HUES48 (cell line): ENCODE data around the gene DST.

Source experiments
- H3K27ac ChIP-seq: one replicate; pipeline ENCODE4 v1.7.0; 2013; ENCODE audit warnings: low read depth, low read length, inconsistent platforms
- H3K27me3 ChIP-seq: 2 replicates; pipeline ENCODE4 v1.6.1; 2013; ENCODE audit warnings: mild to moderate bottlenecking, low read length; ENCODE audit not compliant: control insufficient read depth, insufficient read depth
- H3K36me3 ChIP-seq: 2 replicates; pipeline ENCODE4 v1.6.1; 2013; ENCODE audit warnings: low read length; ENCODE audit not compliant: control insufficient read depth, insufficient read depth
- H3K4me1 ChIP-seq: 2 replicates; pipeline ENCODE4 v1.6.1; 2013; ENCODE audit warnings: mild to moderate bottlenecking, low read length; ENCODE audit not compliant: control insufficient read depth, insufficient read depth
- H3K4me3 ChIP-seq: 2 replicates; pipeline ENCODE4 v1.5.1; 2013; ENCODE audit warnings: mild to moderate bottlenecking, low read depth, low read length
- H3K9ac ChIP-seq: 2 replicates; pipeline ENCODE4 v1.6.1; 2013; ENCODE audit warnings: mild to moderate bottlenecking, low read depth, low read length, moderate library complexity
- H3K9me3 ChIP-seq: 2 replicates; pipeline ENCODE4 v1.6.1; 2013; ENCODE audit warnings: low read length; ENCODE audit not compliant: control insufficient read depth, insufficient read depth

The DST gene

DNA sequence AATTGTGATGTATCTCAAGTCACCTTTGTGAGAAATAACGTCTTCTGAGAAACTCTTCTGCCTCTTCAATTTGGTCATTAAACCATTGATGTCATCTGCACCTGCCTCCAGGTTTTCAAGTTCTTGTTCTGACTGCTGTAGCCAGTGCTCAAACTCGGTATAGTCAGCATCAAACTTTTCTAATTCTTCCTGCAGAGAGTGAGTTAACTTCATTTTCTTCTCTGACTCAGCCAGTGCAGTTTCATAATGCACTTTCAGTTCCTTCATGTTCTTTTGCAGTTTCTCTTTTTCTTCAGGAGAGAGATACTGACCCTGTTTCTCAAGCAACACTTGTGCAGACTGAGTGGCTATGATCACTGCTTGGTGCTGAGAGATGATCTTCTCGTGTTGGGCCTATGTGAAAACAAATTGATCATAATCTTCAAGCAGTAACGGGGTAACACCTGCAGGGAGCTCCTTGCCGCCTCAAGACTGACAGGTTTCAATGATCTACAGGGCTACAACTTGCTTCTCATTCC, 48.8 kb downstream of the DST start:
- H3K4me3 ChIP-seq: no peak overlapping the region
- H3K9ac ChIP-seq: no peak overlapping the region
- no peaks in the 10 kb centered on the region for H3K4me1 ChIP-seq
- H3K27ac ChIP-seq: no peak overlapping the region
- no peaks in the 10 kb centered on the region for H3K9me3 ChIP-seq
- no peaks in the 10 kb centered on the region for H3K27me3 ChIP-seq
- H3K36me3 ChIP-seq: peaks cover 87% of the 10 kb centered on the region

DNA sequence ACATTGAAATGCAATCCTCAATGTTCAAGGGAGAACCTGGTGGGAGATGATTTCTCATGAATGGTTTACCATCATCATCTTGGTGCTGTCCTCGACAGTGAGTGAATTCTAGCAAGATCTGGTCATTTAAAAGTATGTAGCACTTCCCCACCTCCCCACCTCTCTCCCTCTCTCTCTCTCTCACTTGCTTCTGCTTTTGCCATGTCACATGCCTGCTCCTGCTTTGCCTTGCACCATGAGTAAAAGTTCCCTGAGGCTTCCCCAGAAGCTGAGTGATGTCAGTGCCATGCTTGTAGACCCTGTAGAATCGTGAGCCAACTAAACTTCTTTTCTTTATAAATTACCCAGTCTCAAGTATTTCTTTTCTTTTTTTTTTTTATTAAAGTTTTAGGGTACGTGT, 60.5 kb downstream of the DST start:
- Histone ChIP-seq H3K9ac (no peak overlapping the region), H3K4me1 (no peaks in the 10 kb centered on the region), H3K27ac (no peak overlapping the region), H3K27me3 (no peaks in the 10 kb centered on the region), H3K36me3 (peaks cover 17% of the 10 kb centered on the region), H3K4me3 (no peak overlapping the region), H3K9me3 (no peaks in the 10 kb centered on the region)

DNA sequence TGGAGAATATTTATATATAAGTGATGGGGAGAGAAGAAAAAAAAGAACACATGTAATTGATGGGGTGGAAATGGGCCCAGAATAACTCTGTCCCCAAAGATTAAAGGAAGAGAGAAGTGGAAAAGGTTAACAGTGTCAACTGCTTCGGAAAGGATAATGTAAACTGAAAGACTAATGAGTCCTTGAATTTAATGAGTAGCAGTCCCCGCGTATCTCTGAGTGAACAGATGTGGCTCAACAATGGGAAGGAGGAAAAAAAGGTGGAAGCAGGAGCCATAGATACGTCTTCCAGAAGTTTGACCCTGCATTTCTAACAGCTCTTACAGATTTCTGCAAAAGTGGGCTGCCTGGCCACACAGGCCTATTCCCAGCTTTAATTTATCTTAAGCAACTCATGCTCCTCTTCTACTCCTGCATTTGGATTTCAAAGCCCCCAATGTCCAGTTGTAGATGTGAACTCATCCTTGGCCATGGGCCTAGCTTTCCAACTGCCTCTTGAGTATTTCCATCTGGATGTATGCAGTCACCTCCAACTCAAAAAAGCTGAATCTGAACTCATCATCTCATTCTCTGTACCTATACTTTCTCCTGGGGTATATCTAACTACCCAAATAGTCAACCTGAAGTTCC, 61.3 kb downstream of the DST start:
- Histone ChIP-seq H3K9ac (no peak overlapping the region), H3K4me1 (no peaks in the 10 kb centered on the region), H3K4me3 (no peak overlapping the region), H3K27ac (no peak overlapping the region), H3K36me3 (peaks cover 19% of the 10 kb centered on the region), H3K9me3 (no peaks in the 10 kb centered on the region), H3K27me3 (no peaks in the 10 kb centered on the region)

DNA sequence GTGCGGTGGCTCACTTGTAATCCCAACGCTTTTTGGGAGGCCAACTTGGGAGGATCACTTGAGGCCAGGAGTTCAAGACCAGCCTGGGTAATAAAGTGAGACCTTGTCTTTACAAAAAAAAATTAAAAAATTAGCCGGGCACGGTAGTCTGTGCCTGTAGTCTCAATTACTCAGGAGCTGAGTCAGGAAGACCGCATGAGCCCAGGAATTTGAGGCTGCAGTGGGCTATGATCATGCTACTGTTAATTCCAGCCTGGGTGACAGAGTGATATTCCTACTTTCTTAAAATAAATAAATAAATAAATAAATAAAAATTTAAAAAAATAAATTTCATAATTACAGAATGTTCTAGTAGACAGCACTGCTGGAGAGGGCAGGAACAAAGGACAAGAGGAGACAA, 62.4 kb downstream of the DST start:
- no peak overlapping the region for H3K9ac ChIP-seq
- H3K4me3 ChIP-seq: no peak overlapping the region
- no peak overlapping the region for H3K27ac ChIP-seq
- peaks cover 26% of the 10 kb centered on the region for H3K36me3 ChIP-seq
- H3K4me1 ChIP-seq: no peaks in the 10 kb centered on the region
- H3K27me3 ChIP-seq: no peaks in the 10 kb centered on the region
- H3K9me3 ChIP-seq: no peaks in the 10 kb centered on the region

DNA sequence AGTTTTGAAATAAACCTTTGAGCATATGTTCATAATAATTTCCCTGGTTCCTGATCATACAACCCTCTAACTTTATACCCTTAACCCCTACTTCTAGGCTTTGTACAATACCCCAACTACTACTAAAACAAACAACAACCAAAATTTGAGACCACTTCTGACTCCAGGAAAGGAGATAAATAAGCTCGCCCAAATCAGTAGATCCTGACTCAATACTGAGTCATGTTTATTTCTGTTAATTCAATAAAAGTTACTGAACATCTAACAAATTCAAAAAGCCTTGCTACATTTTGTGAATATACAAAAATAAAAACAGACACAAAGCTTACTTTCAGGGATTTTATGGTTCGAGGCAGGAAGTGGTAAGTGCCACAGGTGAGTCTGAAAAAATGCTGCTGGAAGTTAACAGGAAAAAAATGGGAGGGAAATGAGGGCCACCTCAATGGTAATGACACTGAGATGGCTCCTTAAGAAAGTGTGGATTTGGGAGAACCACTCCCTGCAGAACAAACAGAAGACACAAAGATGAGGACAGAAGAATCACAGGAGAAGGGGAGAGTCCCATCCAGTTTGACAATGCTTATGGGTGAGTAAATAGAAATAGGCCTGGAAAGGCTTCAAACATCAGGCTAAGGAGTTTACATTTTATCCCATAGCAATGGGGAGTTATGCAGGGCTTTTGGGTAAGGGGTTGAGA, 63.4 kb downstream of the DST start:
- Histone ChIP-seq H3K36me3 (peaks cover 26% of the 10 kb centered on the region), H3K27me3 (no peaks in the 10 kb centered on the region), H3K9ac (no peak overlapping the region; the same call in 1 of the 2 replicates), H3K4me3 (no peak overlapping the region), H3K9me3 (no peaks in the 10 kb centered on the region), H3K27ac (no peak overlapping the region), H3K4me1 (no peaks in the 10 kb centered on the region)

DNA sequence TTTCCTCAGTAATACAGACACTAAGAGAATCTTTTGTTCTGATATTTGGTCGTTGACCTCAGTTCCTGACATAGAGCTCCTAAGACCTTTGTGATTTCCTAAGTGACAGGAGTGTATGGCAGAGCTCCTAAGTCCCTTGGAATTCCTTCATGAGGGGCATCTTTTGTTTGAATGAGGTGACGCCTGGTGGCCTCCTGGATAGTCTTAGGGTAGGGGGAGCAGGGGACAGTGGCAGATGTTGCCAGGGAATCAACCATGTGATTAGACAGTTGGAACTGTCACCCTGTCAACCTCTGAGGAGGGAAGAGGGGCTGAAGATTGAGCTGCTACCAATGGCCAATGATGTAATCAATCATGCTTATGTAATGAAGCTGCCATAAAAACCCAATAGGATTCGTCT, 67.0 kb downstream of the DST start:
- H3K27ac ChIP-seq: no peak overlapping the region
- no peak overlapping the region for H3K9ac ChIP-seq
- no peaks in the 10 kb centered on the region for H3K4me1 ChIP-seq
- no peaks in the 10 kb centered on the region for H3K27me3 ChIP-seq
- H3K4me3 ChIP-seq: no peak overlapping the region
- H3K36me3 ChIP-seq: peaks cover 62% of the 10 kb centered on the region
- H3K9me3 ChIP-seq: no peaks in the 10 kb centered on the region

DNA sequence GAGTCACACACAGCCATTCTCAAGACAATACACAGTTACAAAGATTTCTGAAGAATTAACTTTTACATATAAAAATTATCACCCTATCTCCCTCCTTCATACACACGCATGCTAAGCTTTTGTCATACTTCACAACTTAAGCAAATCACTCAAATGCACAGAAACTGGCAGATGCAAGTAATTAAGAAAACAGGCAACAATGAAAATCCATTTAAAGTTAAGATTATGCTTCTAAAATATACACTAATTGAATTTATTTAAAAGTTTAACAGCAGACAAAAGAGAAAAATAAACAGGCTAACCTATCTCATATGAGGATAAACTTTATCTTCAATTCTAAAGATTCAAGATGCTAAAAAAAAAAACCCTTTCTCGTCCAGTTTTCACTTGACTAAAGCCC, 68.4 kb downstream of the DST start:
- Histone ChIP-seq H3K4me3 (no peak overlapping the region), H3K27me3 (no peaks in the 10 kb centered on the region), H3K27ac (no peak overlapping the region), H3K4me1 (no peaks in the 10 kb centered on the region), H3K36me3 (peaks cover 66% of the 10 kb centered on the region), H3K9ac (no peak overlapping the region), H3K9me3 (no peaks in the 10 kb centered on the region)

DNA sequence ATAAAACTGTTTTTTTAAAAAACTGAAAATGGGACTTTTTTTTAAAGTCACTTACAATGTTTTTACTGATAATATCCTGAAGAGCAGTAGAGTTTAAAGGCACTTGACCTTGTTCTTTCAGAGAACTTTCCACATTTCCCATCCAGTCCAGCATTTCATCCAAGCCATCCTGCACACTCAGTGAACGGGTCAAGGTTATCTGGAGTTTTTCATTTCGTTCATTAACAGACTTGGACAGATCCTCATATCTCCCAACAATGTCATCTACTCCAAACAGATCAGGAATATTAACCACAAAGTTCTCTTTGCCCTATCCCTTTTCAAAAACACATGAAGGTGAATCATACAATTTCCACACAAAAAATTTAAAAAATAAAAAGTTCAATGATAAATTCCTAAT, 69.1 kb downstream of the DST start:
- no peak overlapping the region for H3K27ac ChIP-seq
- peaks cover 61% of the 10 kb centered on the region for H3K36me3 ChIP-seq
- H3K4me1 ChIP-seq: no peaks in the 10 kb centered on the region
- H3K4me3 ChIP-seq: no peak overlapping the region
- H3K27me3 ChIP-seq: no peaks in the 10 kb centered on the region
- no peak overlapping the region for H3K9ac ChIP-seq
- H3K9me3 ChIP-seq: no peaks in the 10 kb centered on the region

DNA sequence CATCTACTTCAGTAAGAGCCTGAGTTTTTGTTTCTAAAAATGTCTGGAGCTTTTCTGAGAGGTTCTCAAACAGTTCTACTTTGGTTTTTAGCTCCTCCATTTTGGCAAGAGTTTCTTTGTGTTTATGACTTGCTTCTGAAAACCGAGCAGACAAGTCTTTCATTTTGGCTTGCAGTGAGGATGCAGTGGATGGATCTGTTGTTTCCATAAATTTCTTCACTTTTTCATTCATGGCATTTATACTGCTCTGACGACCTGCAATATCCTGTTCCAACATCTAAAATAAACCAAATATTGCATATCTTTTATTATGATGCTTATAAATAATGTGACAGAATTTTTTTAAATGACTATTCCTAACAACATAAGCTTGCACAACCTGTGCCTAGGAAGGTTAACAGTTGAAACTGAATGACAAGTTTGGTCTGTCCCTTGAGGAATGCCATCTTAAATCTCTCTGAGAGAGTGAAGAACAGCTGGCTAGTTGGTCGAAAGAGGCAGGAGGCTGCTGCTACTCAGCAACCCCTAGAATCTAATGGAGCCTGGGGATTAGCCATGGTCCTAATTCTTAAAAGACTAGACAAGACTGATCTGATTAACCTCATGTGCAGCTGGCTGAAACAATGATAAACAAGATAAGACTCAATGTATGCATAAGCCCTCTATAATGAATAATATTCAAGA, 69.8 kb downstream of the DST start:
- no peak overlapping the region for H3K27ac ChIP-seq
- H3K27me3 ChIP-seq: no peaks in the 10 kb centered on the region
- H3K4me1 ChIP-seq: no peaks in the 10 kb centered on the region
- no peak overlapping the region for H3K4me3 ChIP-seq
- no peak overlapping the region for H3K9ac ChIP-seq
- H3K36me3 ChIP-seq: peaks cover 64% of the 10 kb centered on the region
- H3K9me3 ChIP-seq: no peaks in the 10 kb centered on the region

DNA sequence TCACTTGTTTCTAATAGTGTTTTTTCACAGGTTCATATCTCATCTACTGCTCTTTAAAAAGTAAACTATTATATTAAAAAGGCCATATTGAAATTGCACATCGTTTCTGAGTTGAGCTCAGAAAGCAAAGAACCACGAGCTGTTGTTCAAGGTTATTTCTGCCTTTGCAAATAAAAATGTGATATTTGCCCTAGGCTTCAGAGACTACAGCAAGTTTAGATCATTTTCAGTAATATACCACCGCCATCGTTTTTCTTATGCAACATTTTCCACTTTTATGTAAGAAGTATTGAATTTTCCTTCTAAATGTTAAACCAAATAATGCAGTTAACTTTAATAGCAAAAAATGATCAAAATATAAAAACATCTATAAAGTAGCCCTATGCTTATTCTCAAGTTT, 71.1 kb downstream of the DST start:
- H3K27ac ChIP-seq: no peak overlapping the region
- no peak overlapping the region for H3K9ac ChIP-seq
- H3K9me3 ChIP-seq: no peaks in the 10 kb centered on the region
- H3K4me3 ChIP-seq: no peak overlapping the region
- H3K36me3 ChIP-seq: peaks cover 63% of the 10 kb centered on the region
- no peaks in the 10 kb centered on the region for H3K27me3 ChIP-seq
- H3K4me1 ChIP-seq: peaks cover 4% of the 10 kb centered on the region; the same call in 1 of the 2 replicates
